Natural killer cell (primary cell): ENCODE data around the gene GGT1. TPM values are rescaled to one million over a fixed set of nuclear protein-coding genes. Genes with fewer than 3 reads are reported as not detected.
"Not testable (repeated sequence)": the region's sequence is repeated elsewhere in the genome, so short reads cannot be mapped to it uniquely, and the experiment has no call there.

Source experiments
- ATAC-seq, 3 donors: fragments of 150-1000 bp in 2 of 3; fragments of 200-7000 bp in 1 of 3; cut with Tn5 transposase; 1 replicate in 1 of 3; 2 replicates in 2 of 3; pipeline ENCODE4 v1.10.0; 2021; ENCODE audit warnings: mild to moderate bottlenecking in 2 of 3, moderate library complexity in 2 of 3
- DNase-seq, 2 donors: peaks; one replicate each; pipeline versions ENCODE4 v3.0.0 to v3.0.0-alpha.2; 2013 to 2021; ENCODE audit warnings: mixed read lengths in 1 of 2
- H3K27ac ChIP-seq: one replicate; pipeline ENCODE4 v1.5.1; 2013; ENCODE audit warnings: mild to moderate bottlenecking, low read length
- H3K27me3 ChIP-seq: one replicate; pipeline ENCODE4 v1.6.1; 2013; ENCODE audit warnings: low read length; ENCODE audit not compliant: control insufficient read depth, insufficient read depth
- H3K36me3 ChIP-seq: one replicate; pipeline ENCODE4 v1.6.1; 2013; ENCODE audit warnings: low read length; ENCODE audit not compliant: control insufficient read depth, insufficient read depth
- H3K4me1 ChIP-seq: one replicate; pipeline ENCODE4 v1.6.1; 2013; ENCODE audit warnings: low read length; ENCODE audit not compliant: control insufficient read depth, insufficient read depth
- H3K4me3 ChIP-seq: one replicate; pipeline ENCODE4 v1.5.1; 2013; ENCODE audit warnings: low read length
- H3K9me3 ChIP-seq: one replicate; pipeline ENCODE4 v1.6.1; 2013; ENCODE audit warnings: low read length; ENCODE audit not compliant: control insufficient read depth, insufficient read depth
- H3K27ac Mint-ChIP-seq, 2 donors: one replicate each; pipeline ENCODE4 v1.8.0; 2022; ENCODE audit warnings: mild to moderate bottlenecking in 2 of 2, mixed read lengths in 2 of 2, moderate library complexity in 1 of 2
- H3K27me3 Mint-ChIP-seq, 2 donors: one replicate each; pipeline ENCODE4 v1.8.0; 2022; ENCODE audit warnings: low read depth in 2 of 2, mixed read lengths in 2 of 2
- H3K36me3 Mint-ChIP-seq: one replicate; pipeline ENCODE4 v1.8.0; 2022; ENCODE audit warnings: mixed read lengths
- H3K4me1 Mint-ChIP-seq, 2 donors: one replicate each; pipeline ENCODE4 v1.8.0; 2022; ENCODE audit warnings: mixed read lengths in 2 of 2
- H3K4me3 Mint-ChIP-seq: one replicate; pipeline ENCODE4 v1.8.0; 2022; ENCODE audit warnings: mild to moderate bottlenecking, moderate library complexity, mixed read lengths
- H3K9me3 Mint-ChIP-seq, 2 donors: one replicate each; pipeline ENCODE4 v1.8.0; 2022; ENCODE audit warnings: mixed read lengths in 2 of 2
- WGBS: methylation state at CpG from one replicate; pipeline ENCODE4 v1.1.7; 2013; ENCODE audit warnings: missing lambda C conversion rate; ENCODE audit not compliant: insufficient coverage; 5-methylcytosine and 5-hydroxymethylcytosine counted together
- intact Hi-C: fragments of 100-400 bp; cut with micrococcal nuclease; formaldehyde crosslinking; loops from one replicate; pipeline ENCODE4 v1.14.2; 2022
- total RNA-seq, 4 donors: library from RNA; stranded (reverse); fragments of 120-200 nt in 1 of 4; gene quantifications; one replicate each; pipeline versions ENCODE4 v1.2.3 to v1.2.4, GENCODE V29; 2013 to 2022
- TF ChIP-seq, protein P1 (sequence below): fragments of 200-600 bp; IDR thresholded peaks from one replicate; pipeline ENCODE4 v1.8.0; 2022; ENCODE audit warnings: antibody characterized with exemption

The GGT1 gene
- total RNA-seq, 3 donors from 2014 or later (not counting 1 experiment from before 2014, with no cell fraction given): 4.0 to 11.9 (median 7.0) TPM

DNA sequence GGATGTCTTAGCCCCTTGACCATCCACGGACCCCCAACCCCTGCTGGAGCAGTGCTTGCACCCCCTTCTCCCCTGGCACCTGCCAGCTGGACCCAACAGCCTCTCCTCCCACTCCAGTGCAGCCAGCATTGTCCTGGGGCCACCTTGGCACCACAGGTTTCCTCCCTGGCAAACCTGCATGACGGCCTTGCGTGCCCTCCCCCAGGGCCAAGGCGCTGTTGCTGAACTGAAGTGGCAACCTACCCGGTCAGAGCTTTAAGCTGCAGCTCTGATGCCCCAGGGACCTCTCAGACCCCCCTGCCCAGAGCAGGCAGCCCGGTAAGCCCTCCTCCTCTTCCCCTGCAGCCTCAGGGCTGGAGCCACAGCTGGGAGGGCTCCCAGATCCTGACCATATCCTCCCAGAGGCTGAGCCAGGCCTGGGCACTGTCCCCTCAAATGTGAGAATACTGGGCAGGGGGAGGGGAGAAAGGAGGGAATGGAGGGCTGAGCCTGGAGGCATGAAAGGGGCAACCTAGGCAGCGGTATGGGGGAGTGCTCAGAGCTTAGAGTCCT is 8.3 kb upstream of the GGT1 start:
- intact Hi-C loops: no loop called here
- WGBS: 91% methylated on average over 7 of the region's 7 CpGs

DNA sequence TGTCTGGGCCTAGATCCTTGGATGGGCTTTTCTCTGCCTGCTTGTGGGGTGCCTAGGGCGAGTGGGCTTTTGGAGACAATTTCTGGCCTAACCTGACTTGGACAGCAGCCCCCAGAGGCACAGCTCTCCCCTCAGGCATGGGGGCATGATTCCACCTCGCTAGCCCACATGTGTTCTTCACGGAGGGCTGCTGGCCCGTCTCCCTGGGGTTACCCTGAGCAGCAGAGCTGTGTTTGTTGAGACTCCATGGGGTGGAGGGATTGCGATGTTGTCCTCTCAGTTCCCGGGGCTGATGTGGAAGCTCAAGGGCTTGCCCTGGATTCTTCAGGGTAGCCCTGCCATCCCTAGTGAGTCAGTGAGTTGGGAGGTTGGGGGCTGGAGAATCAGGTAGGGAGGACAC is 7.8 kb upstream of the GGT1 start:
- Mint-ChIP-seq H3K27me3 (peaks cover 0 to 2% of the 10 kb centered on the region in 2 donors), H3K36me3 (no peaks in the 10 kb centered on the region), H3K4me1 (peaks cover 0 to 14% of the 10 kb centered on the region in 2 donors), H3K9me3 (no peaks in the 10 kb centered on the region), H3K27ac (no peak overlapping the region), H3K4me3 (no peak overlapping the region)
- H3K27ac ChIP-seq: no peak overlapping the region
- intact Hi-C loops: no loop called here
- no peak for ATAC-seq
- no peak overlapping the region for H3K4me3 ChIP-seq
- no peaks in the 10 kb centered on the region for H3K36me3 ChIP-seq
- TF ChIP-seq, protein P1, sequence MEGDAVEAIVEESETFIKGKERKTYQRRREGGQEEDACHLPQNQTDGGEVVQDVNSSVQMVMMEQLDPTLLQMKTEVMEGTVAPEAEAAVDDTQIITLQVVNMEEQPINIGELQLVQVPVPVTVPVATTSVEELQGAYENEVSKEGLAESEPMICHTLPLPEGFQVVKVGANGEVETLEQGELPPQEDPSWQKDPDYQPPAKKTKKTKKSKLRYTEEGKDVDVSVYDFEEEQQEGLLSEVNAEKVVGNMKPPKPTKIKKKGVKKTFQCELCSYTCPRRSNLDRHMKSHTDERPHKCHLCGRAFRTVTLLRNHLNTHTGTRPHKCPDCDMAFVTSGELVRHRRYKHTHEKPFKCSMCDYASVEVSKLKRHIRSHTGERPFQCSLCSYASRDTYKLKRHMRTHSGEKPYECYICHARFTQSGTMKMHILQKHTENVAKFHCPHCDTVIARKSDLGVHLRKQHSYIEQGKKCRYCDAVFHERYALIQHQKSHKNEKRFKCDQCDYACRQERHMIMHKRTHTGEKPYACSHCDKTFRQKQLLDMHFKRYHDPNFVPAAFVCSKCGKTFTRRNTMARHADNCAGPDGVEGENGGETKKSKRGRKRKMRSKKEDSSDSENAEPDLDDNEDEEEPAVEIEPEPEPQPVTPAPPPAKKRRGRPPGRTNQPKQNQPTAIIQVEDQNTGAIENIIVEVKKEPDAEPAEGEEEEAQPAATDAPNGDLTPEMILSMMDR: no peak
- DNase-seq: no peak
- H3K4me1 ChIP-seq: peaks cover 17% of the 10 kb centered on the region
- H3K27me3 ChIP-seq: peaks cover 3% of the 10 kb centered on the region
- 97% methylated on average over 6 of the region's 6 CpGs for WGBS
- no peaks in the 10 kb centered on the region for H3K9me3 ChIP-seq

More for the DNA sequence above, 8.3 kb upstream of the GGT1 start:
- Histone ChIP-seq H3K27me3 (peaks cover 3% of the 10 kb centered on the region), H3K9me3 (no peaks in the 10 kb centered on the region), H3K4me3 (no peak overlapping the region), H3K4me1 (peaks cover 15% of the 10 kb centered on the region), H3K36me3 (no peaks in the 10 kb centered on the region), H3K27ac (no peak overlapping the region)
- Mint-ChIP-seq H3K9me3 (no peaks in the 10 kb centered on the region), H3K36me3 (no peaks in the 10 kb centered on the region), H3K4me3 (no peak overlapping the region), H3K27ac (no peak overlapping the region), H3K4me1 (peaks cover 0 to 14% of the 10 kb centered on the region in 2 donors), H3K27me3 (peaks cover 0 to 2% of the 10 kb centered on the region in 2 donors)
- ATAC-seq (no peak), DNase-seq (no peak)
- TF ChIP-seq, protein P1: no peak

- no peak overlapping the region for H3K27ac ChIP-seq
- ATAC-seq: no peak
- peaks cover 0 to 14% of the 10 kb centered on the region in 2 donors for H3K4me1 Mint-ChIP-seq
- intact Hi-C loops: no loop called here
- peaks cover 3% of the 10 kb centered on the region for H3K27me3 ChIP-seq
- no peak overlapping the region for H3K27ac Mint-ChIP-seq
- no peak for DNase-seq
- peaks cover 24% of the 10 kb centered on the region for H3K4me1 ChIP-seq
- no peaks in the 10 kb centered on the region for H3K36me3 Mint-ChIP-seq
- no peaks in the 10 kb centered on the region for H3K9me3 ChIP-seq
- no peaks in the 10 kb centered on the region for H3K36me3 ChIP-seq
- no peak overlapping the region for H3K4me3 Mint-ChIP-seq
- no peak overlapping the region for H3K4me3 ChIP-seq
- WGBS: 96% methylated on average over 4 of the region's 4 CpGs
- H3K9me3 Mint-ChIP-seq: no peaks in the 10 kb centered on the region
- H3K27me3 Mint-ChIP-seq: peaks cover 0 to under 1% of the 10 kb centered on the region in 2 donors
- TF ChIP-seq, protein P1: no peak
Measured at GRCh38 chr22:24595863-24596262, 7.1 kb upstream of the GGT1 start.

- H3K4me3 ChIP-seq, H3K27me3 ChIP-seq, H3K4me3 Mint-ChIP-seq, H3K9me3 Mint-ChIP-seq, H3K27ac Mint-ChIP-seq, H3K9me3 ChIP-seq, ATAC-seq, H3K27ac ChIP-seq, H3K27me3 Mint-ChIP-seq, intact Hi-C loops, DNase-seq, H3K36me3 ChIP-seq, H3K36me3 Mint-ChIP-seq: not testable (repeated sequence)
- H3K4me1 Mint-ChIP-seq: peaks cover 0 to 23% of the 10 kb centered on the region in 2 donors
- WGBS: 83% methylated on average over 8 of the region's 9 CpGs
- peaks cover 34% of the 10 kb centered on the region for H3K4me1 ChIP-seq
Measured at GRCh38 chr22:24597076-24597475, 5.9 kb upstream of the GGT1 start.
